Endothelial cell of umbilical vein (primary cell): ENCODE measurements around the gene WDR18. TPM values are rescaled to one million over a fixed set of nuclear protein-coding genes. Genes with fewer than 3 reads are reported as not detected.

Experiments
- BruUV-seq: library from RNA; stranded (reverse); fragments of 400-500 nt; replicated peaks from 2 replicates; lab custom pipeline; 2021; lab: Mats Ljungman, UMichigan
- CTCF ChIA-PET: fragments of 300-600, 350-600 bp; sonication (Branson Sonifier 250); formaldehyde crosslinking; loops from one replicate; lab custom pipeline; 2021; ENCODE audit warnings: antibody characterized with exemption, inconsistent platforms; lab: Charles Lee
- POLR2A ChIA-PET: fragments of 300-600, 350-600 bp; sonication (Branson Sonifier 250); formaldehyde crosslinking; loops from one replicate; lab custom pipeline; 2021; ENCODE audit warnings: antibody characterized with exemption, inconsistent platforms; lab: Charles Lee
- DNase-seq: peaks from one replicate; pipeline ENCODE4 v3.0.0-alpha.2; 2011; ENCODE audit warnings: low read depth, low spot score
- FAIRE-seq: peaks from 2 replicates; lab custom pipeline; 2011; peaks lifted over from hg19 to GRCh38; lab: Jason Lieb, UNC
- H2AFZ ChIP-seq: 2 replicates; pipeline ENCODE4 v1.6.0; 2012; ENCODE audit warnings: low read depth, low read length, control low read depth, inconsistent platforms
- H3K27ac ChIP-seq: 2 replicates; pipeline ENCODE4 v1.5.1; 2011; ENCODE audit warnings: low read depth, mild to moderate bottlenecking, control low read depth, low read length, moderate library complexity; ENCODE audit not compliant: insufficient read depth
- H3K27me3 ChIP-seq, 2 experiments: 2 replicates each; pipeline versions ENCODE4 v1.6.0 to v1.6.1; 2011; ENCODE audit warnings: low read length in 2 of 2, mixed read lengths in 1 of 2; ENCODE audit not compliant: control insufficient read depth in 2 of 2, insufficient read depth in 2 of 2
- H3K36me3 ChIP-seq, 2 experiments: 2 replicates in 1 of 2; 3 replicates in 1 of 2; pipeline ENCODE4 v1.5.1; 2011; ENCODE audit warnings: low read length in 2 of 2, mild to moderate bottlenecking in 1 of 2, moderate library complexity in 1 of 2; ENCODE audit not compliant: control insufficient read depth in 2 of 2, insufficient read depth in 2 of 2; ENCODE audit errors: extremely low read depth in 1 of 2
- H3K4me1 ChIP-seq: 3 replicates; pipeline ENCODE4 v1.5.1; 2011; ENCODE audit warnings: mild to moderate bottlenecking, low read length; ENCODE audit not compliant: control insufficient read depth, insufficient read depth; ENCODE audit errors: extremely low read depth
- H3K4me2 ChIP-seq: 2 replicates; pipeline ENCODE4 v1.6.1; 2011; ENCODE audit warnings: low read length, control low read depth, mixed read lengths; ENCODE audit not compliant: insufficient read depth
- H3K4me3 ChIP-seq, 3 experiments: fragments of 200-600 bp in 1 of 3; sonication (generic), shearing (Covaris generic) in 1 of 3; replicated peaks in 1 of 3; 2 replicates each; pipeline ENCODE4 v1.5.1; 2011 to 2016; ENCODE audit warnings: control low read depth in 3 of 3, low read length in 3 of 3, mild to moderate bottlenecking in 2 of 3, inconsistent platforms in 1 of 3, low read depth in 1 of 3, moderate library complexity in 1 of 3; ENCODE audit not compliant: insufficient read depth in 1 of 3
- H3K79me2 ChIP-seq: 2 replicates; pipeline ENCODE4 v1.6.0; 2012; ENCODE audit warnings: low read length, inconsistent platforms; ENCODE audit not compliant: control insufficient read depth, insufficient read depth
- H3K9ac ChIP-seq: replicated peaks from 2 replicates; pipeline ENCODE3; 2011; ENCODE audit warnings: low read length, control low read depth; ENCODE audit not compliant: insufficient read depth; ENCODE audit errors: extremely low read depth
- H3K9me1 ChIP-seq: replicated peaks from 3 replicates; pipeline ENCODE4 v1.6.0; 2011; ENCODE audit warnings: mild to moderate bottlenecking, low read length; ENCODE audit not compliant: control insufficient read depth, insufficient read depth; ENCODE audit errors: extremely low read depth
- H3K9me3 ChIP-seq: replicated peaks from 2 replicates; pipeline ENCODE4 v1.5.1; 2012; ENCODE audit warnings: low read length, inconsistent platforms; ENCODE audit not compliant: control insufficient read depth, insufficient read depth
- H4K20me1 ChIP-seq: replicated peaks from 2 replicates; pipeline ENCODE3; 2011; ENCODE audit warnings: mild to moderate bottlenecking, low read length; ENCODE audit not compliant: control insufficient read depth, insufficient read depth; ENCODE audit errors: extremely low read depth
- EZH2 ChIP-seq: IDR thresholded peaks from 2 replicates; pipeline ENCODE4 v1.6.1; 2012; ENCODE audit warnings: borderline replicate concordance, low read depth, mild to moderate bottlenecking, moderate library complexity, low read length, inconsistent platforms; ENCODE audit not compliant: severe bottlenecking
- FOS ChIP-seq: IDR thresholded peaks from 2 replicates; pipeline ENCODE4 v1.6.1; 2011; ENCODE audit warnings: mild to moderate bottlenecking, low read length, moderate library complexity, borderline replicate concordance; ENCODE audit not compliant: insufficient read depth
- GATA2 ChIP-seq: IDR thresholded peaks from 2 replicates; pipeline ENCODE4 v1.7.0; 2011; ENCODE audit warnings: low read depth, mild to moderate bottlenecking, moderate library complexity, mixed read lengths, low read length; ENCODE audit not compliant: insufficient read length, insufficient read depth
- JUN ChIP-seq: IDR thresholded peaks from 2 replicates; pipeline ENCODE4 v1.6.1; 2011; ENCODE audit warnings: borderline replicate concordance, low read depth; ENCODE audit not compliant: insufficient read length, insufficient read depth
- MYC ChIP-seq: IDR thresholded peaks from one replicate; pipeline ENCODE4 v1.6.1; 2011; ENCODE audit warnings: mild to moderate bottlenecking, low read depth, low read length
- POLR2A ChIP-seq: IDR thresholded peaks from 2 replicates; pipeline ENCODE4 v1.6.1; 2012; ENCODE audit warnings: low read depth, mild to moderate bottlenecking, control low read depth, low read length
- POLR2AphosphoS5 ChIP-seq: IDR thresholded peaks from 2 replicates; pipeline ENCODE4 v1.6.1; 2012; ENCODE audit warnings: low read depth, mild to moderate bottlenecking, control low read depth, low read length, moderate library complexity; ENCODE audit not compliant: insufficient read depth
- dilution Hi-C: fragments of 300-500 bp; cut with MboI; formaldehyde crosslinking; loops from one replicate; pipeline ENCODE4 v1.15.0; 2019; ENCODE audit warnings: low sequenced_read_pairs; ENCODE audit not compliant: extremely low pct_ligation_motif_present
- intact Hi-C: fragments of 100-400 bp; cut with micrococcal nuclease; formaldehyde crosslinking; loops from one replicate; pipeline ENCODE4 v1.10.0; 2022
- polyA plus RNA-seq, 4 experiments: library from polyadenylated mRNA; depleted of rRNA in 3 of 4; stranded (reverse) in 3 of 4; unstranded in 1 of 4; fragments of >200 nt; gene quantifications; 2 replicates each; pipeline versions ENCODE4 v1.2.1 to v1.2.3, GENCODE V29; 2011 to 2012; ENCODE audit warnings: missing spikeins in 1 of 4
- total RNA-seq: library from RNA; stranded (reverse); gene quantifications from 2 replicates; pipeline ENCODE4 v1.2.3, GENCODE V29; 2021
- TF ChIP-seq, protein P1 (sequence below): IDR thresholded peaks from 2 replicates; pipeline ENCODE4 v1.6.1; 2011; ENCODE audit not compliant: insufficient read depth, insufficient read length
- TF ChIP-seq, protein P2 (sequence below), 2 donors: IDR thresholded peaks; 1 replicate in 1 of 2; 2 replicates in 1 of 2; pipeline ENCODE4 v1.5.1; 2011; ENCODE audit warnings: low read length in 2 of 2, mild to moderate bottlenecking in 2 of 2, moderate library complexity in 2 of 2, control low read depth in 1 of 2, inconsistent platforms in 1 of 2, low read depth in 1 of 2; ENCODE audit not compliant: insufficient read depth in 1 of 2; ENCODE audit errors: extremely low read depth in 1 of 2

The WDR18 gene
- total and polyA plus RNA-seq, 2 donors (not counting 3 experiments of a cell fraction or from before 2014, with no cell fraction given) = 54.8 to 102 TPM

DNA sequence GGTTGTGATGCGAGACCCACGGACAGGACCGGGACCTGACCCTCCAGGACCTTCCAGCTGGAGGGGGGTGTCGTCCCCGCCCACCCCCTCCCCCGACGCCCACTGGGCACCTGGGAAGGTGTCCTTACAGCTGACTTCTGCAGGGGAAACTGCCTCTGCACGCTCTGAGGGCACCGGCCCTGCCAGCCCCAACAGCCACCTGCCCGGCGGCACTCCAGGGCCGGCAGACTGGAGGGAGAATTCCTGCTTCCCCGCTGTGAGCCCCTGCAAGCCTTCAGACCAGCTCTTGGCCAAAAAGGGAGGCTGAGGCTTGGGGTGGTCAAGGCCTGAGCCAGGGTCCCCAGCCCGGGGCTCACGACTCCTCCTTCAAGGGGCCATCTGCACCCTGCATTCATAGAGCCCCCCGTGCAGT lies 43.5 kb downstream of the WDR18 start:
- dilution Hi-C loops = no loop called here
- no peak for TF ChIP-seq EZH2
- no peak for TF ChIP-seq MYC
- no peak for TF ChIP-seq GATA2
- TF ChIP-seq JUN = no peak
- TF ChIP-seq FOS = no peak
- TF ChIP-seq POLR2AphosphoS5 = no peak
- TF ChIP-seq POLR2A = no peak
- TF ChIP-seq, protein P1, sequence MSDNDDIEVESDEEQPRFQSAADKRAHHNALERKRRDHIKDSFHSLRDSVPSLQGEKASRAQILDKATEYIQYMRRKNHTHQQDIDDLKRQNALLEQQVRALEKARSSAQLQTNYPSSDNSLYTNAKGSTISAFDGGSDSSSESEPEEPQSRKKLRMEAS = no peak
- TF ChIP-seq, protein P2, sequence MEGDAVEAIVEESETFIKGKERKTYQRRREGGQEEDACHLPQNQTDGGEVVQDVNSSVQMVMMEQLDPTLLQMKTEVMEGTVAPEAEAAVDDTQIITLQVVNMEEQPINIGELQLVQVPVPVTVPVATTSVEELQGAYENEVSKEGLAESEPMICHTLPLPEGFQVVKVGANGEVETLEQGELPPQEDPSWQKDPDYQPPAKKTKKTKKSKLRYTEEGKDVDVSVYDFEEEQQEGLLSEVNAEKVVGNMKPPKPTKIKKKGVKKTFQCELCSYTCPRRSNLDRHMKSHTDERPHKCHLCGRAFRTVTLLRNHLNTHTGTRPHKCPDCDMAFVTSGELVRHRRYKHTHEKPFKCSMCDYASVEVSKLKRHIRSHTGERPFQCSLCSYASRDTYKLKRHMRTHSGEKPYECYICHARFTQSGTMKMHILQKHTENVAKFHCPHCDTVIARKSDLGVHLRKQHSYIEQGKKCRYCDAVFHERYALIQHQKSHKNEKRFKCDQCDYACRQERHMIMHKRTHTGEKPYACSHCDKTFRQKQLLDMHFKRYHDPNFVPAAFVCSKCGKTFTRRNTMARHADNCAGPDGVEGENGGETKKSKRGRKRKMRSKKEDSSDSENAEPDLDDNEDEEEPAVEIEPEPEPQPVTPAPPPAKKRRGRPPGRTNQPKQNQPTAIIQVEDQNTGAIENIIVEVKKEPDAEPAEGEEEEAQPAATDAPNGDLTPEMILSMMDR (IDR thresholded peaks at IDR 0.05; ENCODE audit: extremely low read depth in 1 of 2, insufficient read depth in 1 of 2, low read depth in 1 of 2, low read length in 2 of 2) = no peak
- no peaks in the 10 kb centered on the region for H3K27me3 ChIP-seq
- no peak overlapping the region for H3K27ac ChIP-seq
- peaks cover 42% of the 10 kb centered on the region for H3K79me2 ChIP-seq
- no TSS peak for BruUV-seq
- no peaks in the 10 kb centered on the region for H3K9me3 ChIP-seq
- H3K4me2 ChIP-seq = peak overlapping the region; percentile 76
- peak overlapping the region; percentile 52 to 88 (median 84) for H3K4me3 ChIP-seq
- H3K9ac ChIP-seq = peak overlapping the region; percentile 89
- H3K9me1 ChIP-seq = no peaks in the 10 kb centered on the region
- peaks cover 2 to 7% of the 10 kb centered on the region in 2 experiments for H3K36me3 ChIP-seq
- intact Hi-C loops = no loop called here
- POLR2A ChIA-PET = interaction anchor here (0.9 to 5.7 kb wide), 4 partner anchors 11 to 241 kb away, joined by 3 to 36 read pairs (median 4); partner anchors contain the start of genes ABCA7 and CIRBP
- no peaks in the 10 kb centered on the region for H4K20me1 ChIP-seq
- DNase-seq (peak; percentile 21), FAIRE-seq (no peak)
- CTCF ChIA-PET = interaction anchor here (1.2 to 1.8 kb wide), 4 partner anchors 12 to 86 kb away, joined by 3 to 8 read pairs (median 6); partner anchors contain the start of gene ABCA7
- peaks cover 9% of the 10 kb centered on the region for H3K4me1 ChIP-seq
- H2AFZ ChIP-seq = no peak overlapping the region
